NCI-H128 (cell line): ENCODE measurements around the gene ELAVL1.
"Not testable (repeated sequence)": the region's sequence is repeated elsewhere in the genome, so short reads cannot be mapped to it uniquely, and the experiment has no call there.

Source experiments
- DNase-seq: peaks from one replicate; lab custom pipeline; 2025; ENCODE audit not compliant: unreplicated experiment; lab: John Stamatoyannopoulos, UW

The ELAVL1 gene

DNA sequence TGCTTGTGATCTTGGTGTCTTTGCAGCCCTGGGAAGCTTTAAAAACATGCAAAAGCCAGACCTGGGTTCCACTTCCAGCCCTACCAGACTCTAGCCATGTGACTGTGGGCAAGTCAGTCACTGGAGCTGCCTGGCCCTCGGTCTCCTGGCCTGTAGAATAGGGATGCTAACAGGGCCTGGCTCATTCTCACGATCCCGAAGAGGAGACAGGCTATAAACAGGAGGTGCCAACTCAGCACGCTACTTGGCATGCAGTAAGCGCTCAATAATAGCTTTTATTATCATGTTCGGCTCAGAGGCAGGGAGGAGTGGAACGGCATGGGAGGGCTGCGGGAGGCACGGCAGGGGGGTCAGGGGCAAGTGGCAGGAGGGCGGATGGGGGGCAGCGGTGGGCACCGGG is 81.2 kb downstream of the ELAVL1 start:
- DNase-seq: no peak

DNA sequence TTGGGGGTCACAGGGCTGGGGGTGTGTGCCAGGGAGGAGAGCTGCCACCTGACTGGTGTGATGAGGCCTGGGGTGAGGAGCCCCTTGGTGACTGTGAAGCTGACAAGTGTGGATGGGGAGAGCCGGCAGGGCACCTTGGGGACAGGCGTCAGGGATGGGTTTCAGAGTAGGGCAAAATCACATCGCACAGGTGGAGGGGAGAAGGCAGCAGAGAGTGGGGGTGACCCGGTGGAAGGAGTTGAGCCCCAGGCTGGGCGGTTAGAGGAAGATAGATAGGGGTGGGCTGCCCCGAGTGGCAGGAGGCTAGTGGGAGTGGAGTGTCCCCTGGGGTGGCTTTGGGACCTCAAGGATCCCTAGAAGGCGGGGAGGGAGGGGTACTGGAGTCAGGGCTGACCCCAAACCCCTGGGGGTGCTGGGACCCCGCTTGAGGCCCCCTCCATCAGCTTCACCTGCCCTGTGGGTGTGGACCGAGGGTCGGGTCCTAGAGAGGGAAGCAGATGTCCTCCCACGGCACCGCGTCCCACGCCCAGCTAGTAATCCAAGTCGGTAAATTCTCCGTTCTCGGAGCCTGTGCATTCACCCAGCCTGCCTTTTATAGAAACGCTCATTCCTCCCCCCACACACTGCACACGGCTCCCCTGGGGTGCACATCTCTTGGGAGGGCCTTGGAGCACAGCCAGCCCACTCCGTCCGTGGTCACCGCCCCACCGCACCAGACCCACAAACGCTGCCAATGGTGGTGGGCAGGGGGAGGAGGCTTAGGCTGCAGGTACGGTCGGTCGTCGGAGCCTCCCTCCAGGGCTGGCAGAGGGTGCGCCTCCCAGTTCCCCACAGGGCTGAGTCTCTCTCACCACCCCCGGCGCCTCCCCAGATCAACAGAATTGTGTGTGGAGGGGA is 81.9 kb downstream of the ELAVL1 start:
- DNase-seq: no peak

DNA sequence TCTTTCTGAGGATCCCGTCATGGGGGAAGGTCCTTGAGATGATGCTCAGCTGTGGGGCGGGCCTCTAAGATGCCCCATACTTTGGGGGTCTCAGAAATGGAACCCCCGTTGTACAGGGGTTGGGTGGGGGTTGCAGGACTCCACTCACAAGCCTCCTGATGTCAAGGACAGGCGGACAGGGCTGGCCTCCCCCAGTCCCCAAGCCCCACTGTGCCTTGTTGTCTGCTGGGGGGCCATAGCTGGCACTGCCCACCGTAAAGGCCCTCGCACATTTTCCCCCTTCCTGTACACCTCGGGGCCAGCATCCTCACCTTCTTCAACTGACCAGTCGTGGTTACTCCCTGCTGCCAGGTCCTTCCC is 82.6 kb downstream of the ELAVL1 start:
- DNase-seq: no peak

- no peak for DNase-seq
Observed at GRCh38 chr19:7921967-7922835, 83.2 kb downstream of the ELAVL1 start.

DNA sequence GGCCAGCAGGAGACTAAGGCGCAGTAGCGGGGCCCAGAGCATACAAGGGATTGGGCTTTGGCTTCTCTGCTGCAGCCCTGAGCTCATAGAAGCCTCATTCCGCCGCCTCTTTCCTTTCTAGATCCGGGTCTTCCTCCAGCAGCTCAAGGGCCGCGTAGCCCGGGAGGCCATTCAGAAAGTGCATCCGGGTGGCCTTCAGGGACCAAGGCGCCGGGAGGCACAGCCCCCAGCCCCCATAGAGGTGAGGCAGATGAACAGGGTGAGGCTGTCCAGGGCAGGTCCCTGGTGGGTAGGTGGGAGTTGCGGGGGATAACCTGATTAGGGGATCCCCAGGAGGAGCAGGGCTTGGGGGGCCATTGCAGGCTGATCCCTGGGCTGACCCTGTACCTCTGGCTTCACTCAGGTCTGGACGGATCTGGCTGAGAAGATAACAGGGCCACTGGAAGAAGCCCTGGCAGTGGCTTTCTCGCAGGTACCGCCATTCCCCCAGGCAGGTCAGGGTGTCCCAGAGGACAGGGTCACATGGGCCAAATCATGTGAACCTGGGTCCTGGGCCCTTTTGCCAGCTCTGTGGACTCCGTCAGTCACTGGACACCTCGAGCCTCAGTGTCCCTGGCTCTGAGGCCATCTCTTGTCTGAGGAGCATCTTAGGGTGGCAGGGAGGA is 84.0 kb downstream of the ELAVL1 start:
- DNase-seq: no peak

DNA sequence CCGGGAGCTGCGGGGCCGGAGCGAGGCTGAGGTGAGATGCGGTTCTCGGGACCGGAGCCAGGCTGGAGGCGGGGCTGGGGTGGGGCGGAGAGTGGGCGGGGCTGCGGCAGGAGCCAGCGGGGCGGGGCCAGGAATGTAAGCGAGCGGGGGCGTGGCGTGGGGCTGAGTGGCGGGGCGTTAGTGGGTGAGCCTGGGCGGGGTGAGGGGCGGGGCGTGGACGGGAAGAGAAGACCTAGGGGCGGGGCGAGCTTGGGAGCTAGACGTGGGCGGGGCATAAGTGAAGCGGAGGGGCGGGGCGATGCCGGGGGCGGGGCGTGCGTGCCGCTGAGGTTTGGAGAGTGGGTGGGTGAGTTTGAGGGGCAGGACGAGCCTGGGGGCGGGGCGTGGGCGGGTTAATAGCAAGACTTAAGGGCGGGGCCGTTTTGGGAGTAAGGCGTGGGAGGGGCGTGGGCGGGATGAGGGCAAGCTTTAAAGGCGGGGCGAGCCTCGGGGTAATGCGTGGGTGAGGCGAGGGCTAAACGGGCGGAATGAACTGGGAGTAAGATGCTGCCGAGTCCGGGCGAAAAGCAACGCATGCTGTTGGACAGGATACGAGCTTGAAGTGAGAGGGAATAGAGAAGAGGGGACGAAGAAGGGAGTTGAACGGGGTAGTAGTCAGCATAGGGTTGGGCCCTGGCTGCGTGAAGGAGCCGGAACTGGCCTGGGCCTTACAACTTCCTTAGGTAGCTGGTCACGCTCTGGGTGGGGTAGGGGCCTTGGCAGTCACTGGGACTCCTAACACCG is 84.7 kb downstream of the ELAVL1 start:
- peak; percentile 93 for DNase-seq

- DNase-seq: peak; percentile 82
Observed at GRCh38 chr19:7919610-7920518, 85.6 kb downstream of the ELAVL1 start, which contains the start of gene SNAPC2. TSS of gene SNAPC2 (plus strand) at chr19:7920338. CDS start at chr19:7920367, 29 bp downstream.

DNA sequence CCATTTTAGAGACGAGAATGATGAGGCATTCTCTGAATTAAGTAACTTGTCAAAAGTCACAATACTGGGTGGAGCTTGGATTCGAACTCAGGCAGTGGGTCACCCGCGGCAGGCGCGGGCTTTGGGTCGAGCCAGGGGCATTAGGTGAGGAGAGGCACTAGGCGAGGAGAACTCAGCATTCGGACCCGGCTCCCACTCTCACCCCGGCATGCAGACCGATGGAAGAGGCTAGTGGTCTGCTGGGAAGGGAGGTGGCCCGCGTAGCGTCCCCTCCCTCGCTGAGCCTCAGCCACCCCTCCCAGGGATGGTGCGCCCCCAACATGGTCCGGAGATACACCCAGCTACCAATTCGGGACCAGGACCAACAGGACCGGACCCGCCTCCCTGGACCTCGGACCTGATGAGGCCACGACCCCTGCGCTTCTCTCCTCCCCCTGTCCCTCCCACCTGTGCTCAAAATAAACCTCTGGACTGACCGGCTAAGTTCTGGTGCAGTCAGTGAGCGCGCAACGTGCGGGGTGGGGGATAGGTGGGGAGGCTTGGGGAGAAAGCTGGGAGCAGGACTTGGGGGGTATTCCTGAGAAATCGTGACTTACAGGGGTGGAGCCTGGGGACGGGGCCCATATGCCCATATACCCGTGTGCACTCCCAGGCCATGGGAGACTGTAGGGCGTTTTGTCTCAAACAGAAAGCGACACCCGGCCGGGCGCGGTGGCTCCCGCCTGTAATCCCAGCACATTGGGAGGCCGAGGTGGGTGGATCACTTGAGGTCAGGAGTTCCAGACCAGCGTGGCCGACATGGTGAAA is 86.6 kb downstream of the ELAVL1 start:
- DNase-seq: no peak

GRCh38 chr19:7918062-7918614 is 87.3 kb downstream of the ELAVL1 start:
- DNase-seq: not testable (repeated sequence)

DNA sequence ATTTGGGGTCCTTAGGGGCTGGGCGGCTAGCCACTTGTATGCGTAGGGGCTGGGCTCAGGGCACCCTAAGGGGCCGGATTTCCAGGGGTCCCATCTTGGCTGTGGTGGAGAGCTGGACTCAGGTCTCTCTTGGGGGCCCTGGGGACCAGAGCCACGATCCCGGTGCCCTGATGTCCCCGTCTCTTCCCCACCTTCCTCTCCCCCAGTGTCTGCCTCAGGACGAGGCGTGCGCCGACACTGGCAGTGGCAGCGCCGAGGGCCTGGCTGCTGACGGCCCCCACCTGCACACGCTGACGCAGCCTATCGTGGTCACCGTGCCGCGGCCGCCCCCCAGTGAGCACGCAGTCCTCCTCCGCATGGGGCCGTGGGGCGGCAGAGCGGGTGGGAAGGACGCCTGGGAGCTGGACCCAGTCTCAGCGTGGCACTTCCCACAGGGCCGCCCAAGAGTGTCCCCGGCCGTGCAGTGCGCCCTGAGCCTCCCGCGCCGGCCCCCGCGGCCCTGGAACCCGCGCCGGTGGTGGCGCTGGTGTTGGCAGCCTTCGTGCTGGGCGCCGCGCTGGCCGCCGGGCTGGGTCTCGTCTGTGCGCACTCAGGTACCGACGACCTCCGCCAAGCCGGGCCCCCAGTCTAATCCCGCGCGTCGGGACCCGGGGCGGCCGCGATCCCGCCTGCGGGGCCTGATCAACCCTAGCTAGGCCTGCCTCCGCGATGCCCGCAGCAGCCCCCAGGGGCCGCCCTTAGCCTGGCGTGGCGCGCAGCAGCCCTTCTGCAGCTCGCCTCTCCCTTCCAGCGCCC is 88.0 kb downstream of the ELAVL1 start:
- no peak for DNase-seq

GRCh38 chr19:7916955-7917266 is 88.5 kb downstream of the ELAVL1 start:
- no peak for DNase-seq

DNA sequence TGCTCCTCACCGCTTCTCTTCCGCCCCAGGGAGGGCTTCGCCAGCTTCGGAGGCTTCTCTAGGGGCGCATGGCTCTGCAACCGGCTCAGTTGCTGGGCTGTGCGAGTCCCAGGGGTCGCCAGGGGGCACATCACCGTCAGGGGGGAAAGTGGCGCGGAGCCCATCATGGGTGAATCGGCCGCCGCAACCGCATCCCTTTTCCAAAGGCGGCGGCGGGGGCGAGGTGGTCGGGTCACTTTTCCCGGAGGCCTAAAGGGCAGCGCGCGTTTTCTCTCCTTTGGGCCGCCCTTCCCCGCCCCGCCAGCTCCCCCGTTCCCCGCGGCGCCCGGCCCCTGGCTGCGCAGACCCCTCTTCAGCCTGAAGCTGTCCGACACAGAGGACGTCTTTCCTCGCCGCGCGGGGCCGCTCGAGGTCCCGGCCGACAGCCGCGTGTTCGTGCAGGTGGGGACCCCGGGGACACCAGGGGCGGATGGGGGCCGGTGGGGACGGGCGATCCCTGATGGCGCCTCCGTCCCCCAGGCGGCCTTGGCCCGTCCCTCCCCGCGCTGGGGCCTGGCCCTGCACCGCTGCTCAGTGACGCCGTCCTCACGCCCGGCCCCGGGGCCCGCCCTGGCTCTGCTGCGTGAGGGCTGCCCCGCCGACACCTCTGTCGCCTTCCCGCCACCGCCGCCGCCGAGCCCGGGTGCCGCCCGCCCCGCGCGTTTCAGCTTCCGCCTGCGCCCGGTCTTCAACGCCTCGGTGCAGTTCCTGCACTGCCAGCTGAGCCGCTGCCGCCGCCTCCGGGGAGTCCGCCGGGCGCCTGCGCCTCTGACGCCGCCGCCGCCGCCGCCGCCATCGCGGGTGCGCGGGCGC is 89.1 kb downstream of the ELAVL1 start:
- no peak for DNase-seq

- DNase-seq: no peak
Observed at GRCh38 chr19:7915250-7916102, 90.0 kb downstream of the ELAVL1 start.

- DNase-seq: no peak
Observed at GRCh38 chr19:7914598-7915045, 90.8 kb downstream of the ELAVL1 start, which contains the start of gene TGFBR3L. TSS of gene TGFBR3L (plus strand) at chr19:7914830.

DNA sequence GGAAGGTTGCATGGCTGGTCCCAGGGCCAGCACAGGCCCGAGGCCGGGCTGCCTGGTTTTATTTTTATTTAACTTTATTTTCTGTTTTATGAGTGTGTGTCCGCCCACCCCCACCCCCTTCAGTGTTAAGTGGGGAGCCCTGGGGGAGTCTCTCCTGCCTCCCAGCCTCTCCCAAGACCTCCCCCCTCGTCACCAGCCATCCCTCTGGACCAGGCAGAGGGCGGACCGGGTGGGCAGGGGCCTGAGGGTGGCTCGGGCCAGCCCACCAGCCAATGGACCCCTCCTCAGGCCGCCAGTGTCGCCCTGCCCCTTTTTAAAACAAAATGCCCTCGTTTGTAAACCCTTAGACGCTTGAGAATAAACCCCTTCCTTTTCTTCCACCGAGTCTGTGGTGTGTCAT is 91.3 kb downstream of the ELAVL1 start:
- DNase-seq: no peak

- no peak for DNase-seq
Observed at GRCh38 chr19:7913652-7914051, 91.8 kb downstream of the ELAVL1 start.
